ENCODE results near the gene GGACT. TPM values are rescaled to one million over a fixed set of nuclear protein-coding genes. Genes with fewer than 3 reads are reported as not detected.

GGACT gene
- total and polyA plus RNA-seq, 2 of the 8 experiments (the other 6 are each of a cell fraction or from before 2014, with no cell fraction given), result 1.1 to 1.5 TPM

DNA sequence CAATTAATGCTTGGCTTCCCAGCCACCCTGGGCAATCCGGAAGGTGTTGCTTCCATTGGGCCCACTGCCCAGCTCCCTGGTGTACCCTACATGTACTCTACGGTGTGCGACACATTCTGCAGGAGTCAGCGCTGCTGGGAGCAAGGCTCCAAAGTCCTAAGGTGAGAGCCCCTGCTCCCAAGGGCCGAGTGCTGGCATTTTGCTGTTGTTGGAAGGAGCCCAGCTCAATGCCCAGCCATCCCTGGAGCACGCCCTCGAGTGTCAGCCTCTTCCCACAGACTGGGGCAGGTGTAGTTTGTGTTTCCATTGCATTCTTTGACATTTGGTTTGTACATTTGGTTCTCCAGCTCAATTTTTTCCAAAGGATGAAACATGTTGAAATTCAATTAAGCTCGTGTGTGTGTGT is 64.6 kb downstream of the GGACT start (continued):
- TF ChIP-seq, protein P1, sequence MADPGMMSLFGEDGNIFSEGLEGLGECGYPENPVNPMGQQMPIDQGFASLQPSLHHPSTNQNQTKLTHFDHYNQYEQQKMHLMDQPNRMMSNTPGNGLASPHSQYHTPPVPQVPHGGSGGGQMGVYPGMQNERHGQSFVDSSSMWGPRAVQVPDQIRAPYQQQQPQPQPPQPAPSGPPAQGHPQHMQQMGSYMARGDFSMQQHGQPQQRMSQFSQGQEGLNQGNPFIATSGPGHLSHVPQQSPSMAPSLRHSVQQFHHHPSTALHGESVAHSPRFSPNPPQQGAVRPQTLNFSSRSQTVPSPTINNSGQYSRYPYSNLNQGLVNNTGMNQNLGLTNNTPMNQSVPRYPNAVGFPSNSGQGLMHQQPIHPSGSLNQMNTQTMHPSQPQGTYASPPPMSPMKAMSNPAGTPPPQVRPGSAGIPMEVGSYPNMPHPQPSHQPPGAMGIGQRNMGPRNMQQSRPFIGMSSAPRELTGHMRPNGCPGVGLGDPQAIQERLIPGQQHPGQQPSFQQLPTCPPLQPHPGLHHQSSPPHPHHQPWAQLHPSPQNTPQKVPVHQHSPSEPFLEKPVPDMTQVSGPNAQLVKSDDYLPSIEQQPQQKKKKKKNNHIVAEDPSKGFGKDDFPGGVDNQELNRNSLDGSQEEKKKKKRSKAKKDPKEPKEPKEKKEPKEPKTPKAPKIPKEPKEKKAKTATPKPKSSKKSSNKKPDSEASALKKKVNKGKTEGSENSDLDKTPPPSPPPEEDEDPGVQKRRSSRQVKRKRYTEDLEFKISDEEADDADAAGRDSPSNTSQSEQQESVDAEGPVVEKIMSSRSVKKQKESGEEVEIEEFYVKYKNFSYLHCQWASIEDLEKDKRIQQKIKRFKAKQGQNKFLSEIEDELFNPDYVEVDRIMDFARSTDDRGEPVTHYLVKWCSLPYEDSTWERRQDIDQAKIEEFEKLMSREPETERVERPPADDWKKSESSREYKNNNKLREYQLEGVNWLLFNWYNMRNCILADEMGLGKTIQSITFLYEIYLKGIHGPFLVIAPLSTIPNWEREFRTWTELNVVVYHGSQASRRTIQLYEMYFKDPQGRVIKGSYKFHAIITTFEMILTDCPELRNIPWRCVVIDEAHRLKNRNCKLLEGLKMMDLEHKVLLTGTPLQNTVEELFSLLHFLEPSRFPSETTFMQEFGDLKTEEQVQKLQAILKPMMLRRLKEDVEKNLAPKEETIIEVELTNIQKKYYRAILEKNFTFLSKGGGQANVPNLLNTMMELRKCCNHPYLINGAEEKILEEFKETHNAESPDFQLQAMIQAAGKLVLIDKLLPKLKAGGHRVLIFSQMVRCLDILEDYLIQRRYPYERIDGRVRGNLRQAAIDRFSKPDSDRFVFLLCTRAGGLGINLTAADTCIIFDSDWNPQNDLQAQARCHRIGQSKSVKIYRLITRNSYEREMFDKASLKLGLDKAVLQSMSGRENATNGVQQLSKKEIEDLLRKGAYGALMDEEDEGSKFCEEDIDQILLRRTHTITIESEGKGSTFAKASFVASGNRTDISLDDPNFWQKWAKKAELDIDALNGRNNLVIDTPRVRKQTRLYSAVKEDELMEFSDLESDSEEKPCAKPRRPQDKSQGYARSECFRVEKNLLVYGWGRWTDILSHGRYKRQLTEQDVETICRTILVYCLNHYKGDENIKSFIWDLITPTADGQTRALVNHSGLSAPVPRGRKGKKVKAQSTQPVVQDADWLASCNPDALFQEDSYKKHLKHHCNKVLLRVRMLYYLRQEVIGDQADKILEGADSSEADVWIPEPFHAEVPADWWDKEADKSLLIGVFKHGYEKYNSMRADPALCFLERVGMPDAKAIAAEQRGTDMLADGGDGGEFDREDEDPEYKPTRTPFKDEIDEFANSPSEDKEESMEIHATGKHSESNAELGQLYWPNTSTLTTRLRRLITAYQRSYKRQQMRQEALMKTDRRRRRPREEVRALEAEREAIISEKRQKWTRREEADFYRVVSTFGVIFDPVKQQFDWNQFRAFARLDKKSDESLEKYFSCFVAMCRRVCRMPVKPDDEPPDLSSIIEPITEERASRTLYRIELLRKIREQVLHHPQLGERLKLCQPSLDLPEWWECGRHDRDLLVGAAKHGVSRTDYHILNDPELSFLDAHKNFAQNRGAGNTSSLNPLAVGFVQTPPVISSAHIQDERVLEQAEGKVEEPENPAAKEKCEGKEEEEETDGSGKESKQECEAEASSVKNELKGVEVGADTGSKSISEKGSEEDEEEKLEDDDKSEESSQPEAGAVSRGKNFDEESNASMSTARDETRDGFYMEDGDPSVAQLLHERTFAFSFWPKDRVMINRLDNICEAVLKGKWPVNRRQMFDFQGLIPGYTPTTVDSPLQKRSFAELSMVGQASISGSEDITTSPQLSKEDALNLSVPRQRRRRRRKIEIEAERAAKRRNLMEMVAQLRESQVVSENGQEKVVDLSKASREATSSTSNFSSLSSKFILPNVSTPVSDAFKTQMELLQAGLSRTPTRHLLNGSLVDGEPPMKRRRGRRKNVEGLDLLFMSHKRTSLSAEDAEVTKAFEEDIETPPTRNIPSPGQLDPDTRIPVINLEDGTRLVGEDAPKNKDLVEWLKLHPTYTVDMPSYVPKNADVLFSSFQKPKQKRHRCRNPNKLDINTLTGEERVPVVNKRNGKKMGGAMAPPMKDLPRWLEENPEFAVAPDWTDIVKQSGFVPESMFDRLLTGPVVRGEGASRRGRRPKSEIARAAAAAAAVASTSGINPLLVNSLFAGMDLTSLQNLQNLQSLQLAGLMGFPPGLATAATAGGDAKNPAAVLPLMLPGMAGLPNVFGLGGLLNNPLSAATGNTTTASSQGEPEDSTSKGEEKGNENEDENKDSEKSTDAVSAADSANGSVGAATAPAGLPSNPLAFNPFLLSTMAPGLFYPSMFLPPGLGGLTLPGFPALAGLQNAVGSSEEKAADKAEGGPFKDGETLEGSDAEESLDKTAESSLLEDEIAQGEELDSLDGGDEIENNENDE (IDR thresholded peaks at IDR 0.05; ENCODE audit: insufficient replicate concordance, low read length), result no peak
- TF ChIP-seq POU5F1 (IDR thresholded peaks at IDR 0.05; ENCODE audit: low read depth, low read length) (no peak), SP4 (IDR thresholded peaks at IDR 0.05; ENCODE audit: low read length) (no peak), SIRT6 (IDR thresholded peaks at IDR 0.05; ENCODE audit: low read length) (no peak), FOSL1 (IDR thresholded peaks at IDR 0.05; ENCODE audit: insufficient read depth, low read depth, low read length) (no peak)
- TF ChIP-seq, protein P2, sequence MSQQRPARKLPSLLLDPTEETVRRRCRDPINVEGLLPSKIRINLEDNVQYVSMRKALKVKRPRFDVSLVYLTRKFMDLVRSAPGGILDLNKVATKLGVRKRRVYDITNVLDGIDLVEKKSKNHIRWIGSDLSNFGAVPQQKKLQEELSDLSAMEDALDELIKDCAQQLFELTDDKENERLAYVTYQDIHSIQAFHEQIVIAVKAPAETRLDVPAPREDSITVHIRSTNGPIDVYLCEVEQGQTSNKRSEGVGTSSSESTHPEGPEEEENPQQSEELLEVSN (IDR thresholded peaks at IDR 0.05), result no peak

Data from H1 (cell line).